HepG2 (cell line): ENCODE measurements around the gene IL1R1. TPM values are rescaled to one million over a fixed set of nuclear protein-coding genes. Genes with fewer than 3 reads are reported as not detected.

Experiments
- AKAP8 ChIP-seq: sonication (generic); formaldehyde crosslinking; IDR thresholded peaks from 2 replicates; pipeline ENCODE4 v1.5.1; 2020; ENCODE audit warnings: mild to moderate bottlenecking, missing genetic modification reagents
- ARNT2 ChIP-seq: sonication (generic); formaldehyde crosslinking; IDR thresholded peaks from 2 replicates; pipeline ENCODE4 v1.8.0; 2022; ENCODE audit warnings: mild to moderate bottlenecking, low read depth, missing genetic modification reagents, moderate library complexity
- FIP1L1 ChIP-seq: fragments of 200-400 bp; formaldehyde crosslinking; IDR thresholded peaks from 2 replicates; pipeline ENCODE4 v1.6.1; 2018; ENCODE audit warnings: low read depth, mild to moderate bottlenecking, low read length, moderate library complexity, borderline replicate concordance; ENCODE audit not compliant: insufficient read depth
- HNRNPLL ChIP-seq: fragments of 200-400 bp; formaldehyde crosslinking; IDR thresholded peaks from 2 replicates; pipeline ENCODE4 v1.6.1; 2017; ENCODE audit warnings: mild to moderate bottlenecking, low read depth, low read length; ENCODE audit not compliant: poor library complexity, severe bottlenecking
- MTF1 ChIP-seq: sonication (generic); formaldehyde crosslinking; IDR thresholded peaks from 2 replicates; pipeline ENCODE4 v1.5.0; 2020; ENCODE audit warnings: missing genetic modification reagents
- NFATC3 ChIP-seq: sonication (generic); formaldehyde crosslinking; IDR thresholded peaks from 2 replicates; pipeline ENCODE4 v1.5.1; 2020; ENCODE audit warnings: mild to moderate bottlenecking, missing genetic modification reagents
- RFX5 ChIP-seq: IDR thresholded peaks from 2 replicates; pipeline ENCODE4 v1.6.1; 2011; ENCODE audit warnings: low read depth, low read length, improper control_type of control experiment
- SAFB2 ChIP-seq: sonication (generic); formaldehyde crosslinking; IDR thresholded peaks from 2 replicates; pipeline ENCODE4 v1.5.1; 2020; ENCODE audit warnings: missing genetic modification reagents, low read depth, mild to moderate bottlenecking, borderline replicate concordance
- SRF ChIP-seq: IDR thresholded peaks from 2 replicates; pipeline ENCODE4 v1.6.1; 2011; ENCODE audit warnings: mild to moderate bottlenecking, low read depth, low read length, moderate library complexity
- ZNF225 ChIP-seq: sonication (generic); formaldehyde crosslinking; IDR thresholded peaks from 2 replicates; pipeline ENCODE4 v1.4.0; 2020; ENCODE audit warnings: mild to moderate bottlenecking, missing genetic modification reagents
- ZNF292 ChIP-seq: sonication (generic); formaldehyde crosslinking; IDR thresholded peaks from 2 replicates; pipeline ENCODE4 v1.8.1; 2022; ENCODE audit warnings: mild to moderate bottlenecking, low read depth, missing genetic modification reagents, borderline replicate concordance
- ZNF317 ChIP-seq: sonication (generic); formaldehyde crosslinking; IDR thresholded peaks from 2 replicates; pipeline ENCODE4 v1.5.0; 2020; ENCODE audit warnings: mild to moderate bottlenecking, missing genetic modification reagents
- ZNF383 ChIP-seq: sonication (generic); formaldehyde crosslinking; IDR thresholded peaks from 2 replicates; pipeline ENCODE4 v1.4.0; 2020; ENCODE audit warnings: missing genetic modification reagents, mild to moderate bottlenecking, borderline replicate concordance
- ZNF615 ChIP-seq: sonication (generic); formaldehyde crosslinking; IDR thresholded peaks from 2 replicates; pipeline ENCODE4 v1.5.0; 2020; ENCODE audit warnings: mild to moderate bottlenecking, missing genetic modification reagents, borderline replicate concordance
- polyA plus RNA-seq, 8 experiments: library from polyadenylated mRNA; depleted of rRNA in 3 of 8; stranded (reverse) in 7 of 8; unstranded in 1 of 8; fragments of >200 nt; fragmentation: Illumina TruSeq in 4 of 8; extraction: Trizol in 4 of 8; gene quantifications; 2 replicates each; pipeline versions ENCODE4 v1.2.1 to v1.2.3, GENCODE V29; 2011 to 2016; ENCODE audit warnings: low read depth in 4 of 8, missing spikeins in 1 of 8, mixed read lengths in 1 of 8; ENCODE audit not compliant: insufficient read depth in 1 of 8
- total RNA-seq, 5 experiments: library from RNA; depleted of rRNA; stranded (reverse); fragments of >200 nt; fragmentation: Illumina TruSeq; extraction: Trizol; gene quantifications; 2 replicates each; pipeline ENCODE4 v1.2.3, GENCODE V29; 2016; ENCODE audit warnings: low read depth in 1 of 5
- TF ChIP-seq, protein P1 (sequence below): sonication (generic); formaldehyde crosslinking; IDR thresholded peaks from 2 replicates; pipeline ENCODE4 v1.5.1; 2020; ENCODE audit warnings: mild to moderate bottlenecking, missing genetic modification reagents, borderline replicate concordance
- TF ChIP-seq, protein P2 (sequence below): IDR thresholded peaks from 2 replicates; pipeline ENCODE4 v1.6.1; 2018; ENCODE audit warnings: missing genetic modification reagents, mild to moderate bottlenecking, missing compliant biosample characterization
- TF ChIP-seq, protein P3 (sequence below): sonication (generic); formaldehyde crosslinking; IDR thresholded peaks from 2 replicates; pipeline ENCODE4 v1.4.0; 2020; ENCODE audit warnings: missing genetic modification reagents, borderline replicate concordance

Gene IL1R1
- total and polyA plus RNA-seq, 2 of the 13 experiments (the other 11 are each of a cell fraction or from before 2014, with no cell fraction given) = 38.0 to 93.1 TPM

DNA sequence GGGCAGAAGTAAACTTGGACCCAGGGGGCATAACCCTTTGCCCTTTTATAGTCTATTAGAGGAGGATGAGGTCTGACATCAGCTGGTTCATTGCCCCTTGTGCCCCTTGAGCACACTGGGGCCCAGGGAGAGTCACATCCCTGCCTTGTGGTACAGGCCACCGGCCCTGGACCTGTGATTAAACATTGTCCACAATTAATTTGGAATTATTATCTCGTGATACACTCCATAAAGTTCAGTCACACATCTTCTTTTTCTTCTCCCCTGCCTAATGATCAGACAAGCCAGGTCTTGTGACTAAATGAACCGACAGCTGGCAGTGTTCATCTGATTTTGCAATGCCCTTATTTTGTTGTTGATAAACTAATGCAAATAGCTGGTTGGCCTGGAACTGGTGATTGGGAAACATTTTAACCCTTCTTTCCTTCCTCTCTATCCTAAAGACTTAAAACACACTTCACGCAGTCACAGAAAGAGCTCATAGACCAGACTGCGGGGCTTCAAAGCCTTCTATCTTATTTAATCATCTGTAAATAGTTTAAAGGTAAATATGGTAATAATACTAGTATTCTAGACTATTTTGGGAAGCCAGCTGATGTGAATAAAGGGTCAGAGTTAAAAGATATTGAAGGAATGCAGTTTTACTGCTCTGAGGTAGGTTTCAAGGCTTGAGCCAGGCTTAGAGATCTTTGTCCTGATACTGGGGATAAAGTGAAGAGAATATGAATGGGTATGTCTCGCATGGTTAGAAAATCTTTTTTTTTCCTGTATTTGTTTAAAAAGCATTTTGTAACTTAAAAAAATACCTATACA lies 13.4 kb downstream of the IL1R1 start (continued):
- TF ChIP-seq, protein P1, sequence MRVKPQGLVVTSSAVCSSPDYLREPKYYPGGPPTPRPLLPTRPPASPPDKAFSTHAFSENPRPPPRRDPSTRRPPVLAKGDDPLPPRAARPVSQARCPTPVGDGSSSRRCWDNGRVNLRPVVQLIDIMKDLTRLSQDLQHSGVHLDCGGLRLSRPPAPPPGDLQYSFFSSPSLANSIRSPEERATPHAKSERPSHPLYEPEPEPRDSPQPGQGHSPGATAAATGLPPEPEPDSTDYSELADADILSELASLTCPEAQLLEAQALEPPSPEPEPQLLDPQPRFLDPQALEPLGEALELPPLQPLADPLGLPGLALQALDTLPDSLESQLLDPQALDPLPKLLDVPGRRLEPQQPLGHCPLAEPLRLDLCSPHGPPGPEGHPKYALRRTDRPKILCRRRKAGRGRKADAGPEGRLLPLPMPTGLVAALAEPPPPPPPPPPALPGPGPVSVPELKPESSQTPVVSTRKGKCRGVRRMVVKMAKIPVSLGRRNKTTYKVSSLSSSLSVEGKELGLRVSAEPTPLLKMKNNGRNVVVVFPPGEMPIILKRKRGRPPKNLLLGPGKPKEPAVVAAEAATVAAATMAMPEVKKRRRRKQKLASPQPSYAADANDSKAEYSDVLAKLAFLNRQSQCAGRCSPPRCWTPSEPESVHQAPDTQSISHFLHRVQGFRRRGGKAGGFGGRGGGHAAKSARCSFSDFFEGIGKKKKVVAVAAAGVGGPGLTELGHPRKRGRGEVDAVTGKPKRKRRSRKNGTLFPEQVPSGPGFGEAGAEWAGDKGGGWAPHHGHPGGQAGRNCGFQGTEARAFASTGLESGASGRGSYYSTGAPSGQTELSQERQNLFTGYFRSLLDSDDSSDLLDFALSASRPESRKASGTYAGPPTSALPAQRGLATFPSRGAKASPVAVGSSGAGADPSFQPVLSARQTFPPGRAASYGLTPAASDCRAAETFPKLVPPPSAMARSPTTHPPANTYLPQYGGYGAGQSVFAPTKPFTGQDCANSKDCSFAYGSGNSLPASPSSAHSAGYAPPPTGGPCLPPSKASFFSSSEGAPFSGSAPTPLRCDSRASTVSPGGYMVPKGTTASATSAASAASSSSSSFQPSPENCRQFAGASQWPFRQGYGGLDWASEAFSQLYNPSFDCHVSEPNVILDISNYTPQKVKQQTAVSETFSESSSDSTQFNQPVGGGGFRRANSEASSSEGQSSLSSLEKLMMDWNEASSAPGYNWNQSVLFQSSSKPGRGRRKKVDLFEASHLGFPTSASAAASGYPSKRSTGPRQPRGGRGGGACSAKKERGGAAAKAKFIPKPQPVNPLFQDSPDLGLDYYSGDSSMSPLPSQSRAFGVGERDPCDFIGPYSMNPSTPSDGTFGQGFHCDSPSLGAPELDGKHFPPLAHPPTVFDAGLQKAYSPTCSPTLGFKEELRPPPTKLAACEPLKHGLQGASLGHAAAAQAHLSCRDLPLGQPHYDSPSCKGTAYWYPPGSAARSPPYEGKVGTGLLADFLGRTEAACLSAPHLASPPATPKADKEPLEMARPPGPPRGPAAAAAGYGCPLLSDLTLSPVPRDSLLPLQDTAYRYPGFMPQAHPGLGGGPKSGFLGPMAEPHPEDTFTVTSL (CRISPR knock-in tag) = peak; percentile 93; the same call in 1 of the 2 replicates
- TF ChIP-seq HNRNPLL (no peak), ZNF615 (CRISPR knock-in tag) (0 out of 2 replicates have a peak, but pooled peaks have one; percentile 46), NFATC3 (CRISPR knock-in tag) (no peak; the same call in 1 of the 2 replicates), ZNF383 (no peak), ARNT2 (CRISPR knock-in tag) (no peak), ZNF317 (CRISPR knock-in tag) (no peak; the same call in 1 of the 2 replicates), AKAP8 (CRISPR knock-in tag) (peak; percentile 27; the same call in 1 of the 2 replicates), MTF1 (CRISPR knock-in tag) (no peak), RFX5 (no peak), ZNF225 (no peak), SAFB2 (CRISPR knock-in tag) (no peak; the same call in 1 of the 2 replicates), FIP1L1 (no peak), ZNF292 (CRISPR knock-in tag) (peak; percentile 25; the same call in 1 of the 2 replicates), SRF (peak; percentile 73; the same call in 1 of the 2 replicates)
- TF ChIP-seq, protein P2, sequence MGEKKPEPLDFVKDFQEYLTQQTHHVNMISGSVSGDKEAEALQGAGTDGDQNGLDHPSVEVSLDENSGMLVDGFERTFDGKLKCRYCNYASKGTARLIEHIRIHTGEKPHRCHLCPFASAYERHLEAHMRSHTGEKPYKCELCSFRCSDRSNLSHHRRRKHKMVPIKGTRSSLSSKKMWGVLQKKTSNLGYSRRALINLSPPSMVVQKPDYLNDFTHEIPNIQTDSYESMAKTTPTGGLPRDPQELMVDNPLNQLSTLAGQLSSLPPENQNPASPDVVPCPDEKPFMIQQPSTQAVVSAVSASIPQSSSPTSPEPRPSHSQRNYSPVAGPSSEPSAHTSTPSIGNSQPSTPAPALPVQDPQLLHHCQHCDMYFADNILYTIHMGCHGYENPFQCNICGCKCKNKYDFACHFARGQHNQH (CRISPR knock-in tag) = no peak; the same call in 1 of the 2 replicates
- TF ChIP-seq, protein P3, sequence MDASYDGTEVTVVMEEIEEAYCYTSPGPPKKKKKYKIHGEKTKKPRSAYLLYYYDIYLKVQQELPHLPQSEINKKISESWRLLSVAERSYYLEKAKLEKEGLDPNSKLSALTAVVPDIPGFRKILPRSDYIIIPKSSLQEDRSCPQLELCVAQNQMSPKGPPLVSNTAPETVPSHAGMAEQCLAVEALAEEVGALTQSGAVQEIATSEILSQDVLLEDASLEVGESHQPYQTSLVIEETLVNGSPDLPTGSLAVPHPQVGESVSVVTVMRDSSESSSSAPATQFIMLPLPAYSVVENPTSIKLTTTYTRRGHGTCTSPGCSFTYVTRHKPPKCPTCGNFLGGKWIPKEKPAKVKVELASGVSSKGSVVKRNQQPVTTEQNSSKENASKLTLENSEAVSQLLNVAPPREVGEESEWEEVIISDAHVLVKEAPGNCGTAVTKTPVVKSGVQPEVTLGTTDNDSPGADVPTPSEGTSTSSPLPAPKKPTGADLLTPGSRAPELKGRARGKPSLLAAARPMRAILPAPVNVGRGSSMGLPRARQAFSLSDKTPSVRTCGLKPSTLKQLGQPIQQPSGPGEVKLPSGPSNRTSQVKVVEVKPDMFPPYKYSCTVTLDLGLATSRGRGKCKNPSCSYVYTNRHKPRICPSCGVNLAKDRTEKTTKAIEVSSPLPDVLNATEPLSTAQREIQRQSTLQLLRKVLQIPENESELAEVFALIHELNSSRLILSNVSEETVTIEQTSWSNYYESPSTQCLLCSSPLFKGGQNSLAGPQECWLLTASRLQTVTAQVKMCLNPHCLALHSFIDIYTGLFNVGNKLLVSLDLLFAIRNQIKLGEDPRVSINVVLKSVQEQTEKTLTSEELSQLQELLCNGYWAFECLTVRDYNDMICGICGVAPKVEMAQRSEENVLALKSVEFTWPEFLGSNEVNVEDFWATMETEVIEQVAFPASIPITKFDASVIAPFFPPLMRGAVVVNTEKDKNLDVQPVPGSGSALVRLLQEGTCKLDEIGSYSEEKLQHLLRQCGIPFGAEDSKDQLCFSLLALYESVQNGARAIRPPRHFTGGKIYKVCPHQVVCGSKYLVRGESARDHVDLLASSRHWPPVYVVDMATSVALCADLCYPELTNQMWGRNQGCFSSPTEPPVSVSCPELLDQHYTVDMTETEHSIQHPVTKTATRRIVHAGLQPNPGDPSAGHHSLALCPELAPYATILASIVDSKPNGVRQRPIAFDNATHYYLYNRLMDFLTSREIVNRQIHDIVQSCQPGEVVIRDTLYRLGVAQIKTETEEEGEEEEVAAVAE (CRISPR knock-in tag) = no peak; the same call in 1 of the 2 replicates
